Measurements from ENCODE around the gene PADI2. TPM values are rescaled to one million over a fixed set of nuclear protein-coding genes. Genes with fewer than 3 reads are reported as not detected.
A peak's percentile ranks its signal among the peaks of the same experiment; 100 is the strongest.

Gene PADI2
- total RNA-seq, 4 donors from 2014 or later: 15.4 to 27.2 (median 18.6) TPM

- H3K4me1 ChIP-seq: peaks cover 24% of the 10 kb centered on the region
- no peaks in the 10 kb centered on the region for H3K27me3 ChIP-seq
- H3K27ac ChIP-seq: peak overlapping the region; percentile 79
- no peaks in the 10 kb centered on the region for H3K9me3 ChIP-seq
- H3K4me3 ChIP-seq: peak overlapping the region; percentile 66
- DNase-seq (ENCODE audit: low spot score in 2 of 2): no peak
- peaks cover 16% of the 10 kb centered on the region for H3K36me3 ChIP-seq
- WGBS: 4% methylated on average over 12 of the region's 12 CpGs
- TF ChIP-seq POLR2AphosphoS5 (IDR thresholded peaks at IDR 0.05): no peak
- TF ChIP-seq EP300 (IDR thresholded peaks at IDR 0.05): no peak
- TF ChIP-seq, protein P1, sequence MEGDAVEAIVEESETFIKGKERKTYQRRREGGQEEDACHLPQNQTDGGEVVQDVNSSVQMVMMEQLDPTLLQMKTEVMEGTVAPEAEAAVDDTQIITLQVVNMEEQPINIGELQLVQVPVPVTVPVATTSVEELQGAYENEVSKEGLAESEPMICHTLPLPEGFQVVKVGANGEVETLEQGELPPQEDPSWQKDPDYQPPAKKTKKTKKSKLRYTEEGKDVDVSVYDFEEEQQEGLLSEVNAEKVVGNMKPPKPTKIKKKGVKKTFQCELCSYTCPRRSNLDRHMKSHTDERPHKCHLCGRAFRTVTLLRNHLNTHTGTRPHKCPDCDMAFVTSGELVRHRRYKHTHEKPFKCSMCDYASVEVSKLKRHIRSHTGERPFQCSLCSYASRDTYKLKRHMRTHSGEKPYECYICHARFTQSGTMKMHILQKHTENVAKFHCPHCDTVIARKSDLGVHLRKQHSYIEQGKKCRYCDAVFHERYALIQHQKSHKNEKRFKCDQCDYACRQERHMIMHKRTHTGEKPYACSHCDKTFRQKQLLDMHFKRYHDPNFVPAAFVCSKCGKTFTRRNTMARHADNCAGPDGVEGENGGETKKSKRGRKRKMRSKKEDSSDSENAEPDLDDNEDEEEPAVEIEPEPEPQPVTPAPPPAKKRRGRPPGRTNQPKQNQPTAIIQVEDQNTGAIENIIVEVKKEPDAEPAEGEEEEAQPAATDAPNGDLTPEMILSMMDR (IDR thresholded peaks at IDR 0.05): no peak
- no peak for TF ChIP-seq POLR2A (IDR thresholded peaks at IDR 0.05)
These were observed 66.1 kb downstream of the PADI2 start for GRCh38 chr1:17053086-17053684.

DNA sequence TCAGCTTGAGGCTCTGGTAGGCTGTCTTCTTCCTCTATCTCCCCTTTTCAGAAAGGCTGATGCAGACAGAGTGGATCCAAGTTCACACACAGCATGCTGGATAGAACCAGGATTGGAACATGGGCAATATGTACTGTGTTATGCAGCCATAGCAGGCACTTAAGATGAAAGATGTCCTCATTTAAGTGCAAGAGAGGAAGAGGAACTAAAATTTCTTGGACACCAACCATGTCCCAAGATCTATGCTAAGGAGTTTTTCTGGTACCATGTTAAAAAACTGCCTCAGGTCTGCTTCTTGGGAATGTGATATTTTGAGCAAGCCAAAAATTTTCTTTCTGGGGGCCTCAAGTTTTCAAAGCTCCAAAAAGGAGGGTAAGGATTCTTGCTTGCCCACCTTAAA is 66.6 kb downstream of the PADI2 start:
- TF ChIP-seq, protein P1 (IDR thresholded peaks at IDR 0.05): no peak
- no peak for TF ChIP-seq EP300 (IDR thresholded peaks at IDR 0.05)
- Histone ChIP-seq H3K27me3 (no peaks in the 10 kb centered on the region), H3K36me3 (peaks cover 16% of the 10 kb centered on the region), H3K4me3 (peak overlapping the region; percentile 66), H3K4me1 (peaks cover 24% of the 10 kb centered on the region), H3K27ac (no peak overlapping the region), H3K9me3 (no peaks in the 10 kb centered on the region)
- DNase-seq (ENCODE audit: low spot score in 2 of 2): no peak

DNA sequence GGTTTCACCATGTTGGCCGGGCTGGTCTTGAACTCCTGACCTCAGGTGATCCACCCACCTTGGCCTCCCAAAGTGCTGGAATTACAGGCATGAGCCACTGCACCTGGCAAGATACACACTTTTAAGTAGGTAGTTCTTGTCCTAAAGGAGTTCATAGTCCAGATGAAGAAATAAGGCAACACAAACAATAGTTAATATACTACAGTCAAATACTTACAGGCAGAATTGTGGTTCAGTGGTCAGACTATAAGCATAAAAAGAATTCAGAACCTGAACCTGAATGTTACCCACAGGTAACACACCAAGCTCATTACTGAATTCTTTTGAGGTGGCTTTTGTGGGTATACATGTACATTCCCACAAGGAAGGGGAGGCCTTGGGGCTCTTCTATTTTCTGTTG is 67.2 kb downstream of the PADI2 start:
- H3K4me3 ChIP-seq: no peak overlapping the region
- peaks cover 16% of the 10 kb centered on the region for H3K36me3 ChIP-seq
- no peak overlapping the region for H3K27ac ChIP-seq
- H3K9me3 ChIP-seq: no peaks in the 10 kb centered on the region
- no peaks in the 10 kb centered on the region for H3K27me3 ChIP-seq
- no peak for DNase-seq (ENCODE audit: low spot score in 2 of 2)
- 78% methylated on average over 1 of the region's 1 CpG for WGBS
- H3K4me1 ChIP-seq: peaks cover 24% of the 10 kb centered on the region
- TF ChIP-seq, protein P1 (IDR thresholded peaks at IDR 0.05): no peak
- no peak for TF ChIP-seq POLR2A (IDR thresholded peaks at IDR 0.05)
- no peak for TF ChIP-seq EP300 (IDR thresholded peaks at IDR 0.05)
- no peak for TF ChIP-seq POLR2AphosphoS5 (IDR thresholded peaks at IDR 0.05)

GRCh38 chr1:17047924-17048323 is 71.3 kb downstream of the PADI2 start:
- Histone ChIP-seq H3K9me3 (no peaks in the 10 kb centered on the region), H3K36me3 (peaks cover 34% of the 10 kb centered on the region), H3K4me1 (peaks cover 30% of the 10 kb centered on the region), H3K27me3 (no peaks in the 10 kb centered on the region), H3K4me3 (no peak overlapping the region), H3K27ac (no peak overlapping the region)
- TF ChIP-seq, protein P1 (IDR thresholded peaks at IDR 0.05): no peak
- TF ChIP-seq POLR2A (IDR thresholded peaks at IDR 0.05) (no peak), POLR2AphosphoS5 (IDR thresholded peaks at IDR 0.05) (no peak), EP300 (IDR thresholded peaks at IDR 0.05) (no peak)
- DNase-seq (ENCODE audit: low spot score in 2 of 2): no peak
- 88% methylated on average over 5 of the region's 5 CpGs for WGBS

DNA sequence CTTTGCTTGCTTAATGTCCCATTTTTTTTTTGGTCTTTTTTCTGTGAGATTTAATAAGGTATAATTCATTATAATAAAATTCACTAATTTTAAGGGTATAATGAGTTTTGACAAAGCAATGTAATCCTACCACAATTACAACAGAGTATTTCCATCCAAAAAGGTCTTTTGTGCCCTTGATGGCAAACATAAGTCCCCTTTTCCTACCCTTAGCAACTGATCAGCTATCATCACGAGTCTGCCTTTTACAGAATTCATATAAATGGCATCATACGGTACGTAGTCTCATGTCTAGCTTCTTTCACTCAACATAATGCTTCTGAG is 73.0 kb downstream of the PADI2 start:
- H3K27me3 ChIP-seq: no peaks in the 10 kb centered on the region
- DNase-seq (ENCODE audit: low spot score in 2 of 2): no peak
- H3K36me3 ChIP-seq: peaks cover 40% of the 10 kb centered on the region
- H3K27ac ChIP-seq: no peak overlapping the region
- peaks cover 18% of the 10 kb centered on the region for H3K4me1 ChIP-seq
- H3K9me3 ChIP-seq: no peaks in the 10 kb centered on the region
- no peak overlapping the region for H3K4me3 ChIP-seq
- 55% methylated on average over 3 of the region's 3 CpGs for WGBS
- TF ChIP-seq POLR2AphosphoS5 (IDR thresholded peaks at IDR 0.05) (no peak), POLR2A (IDR thresholded peaks at IDR 0.05) (no peak), EP300 (IDR thresholded peaks at IDR 0.05) (no peak)
- TF ChIP-seq, protein P1 (IDR thresholded peaks at IDR 0.05): no peak
